Amygdala (tissue), 56 donors: Measurements from ENCODE around the gene NUP153.

Source experiments
- DNase-seq, 56 donors: peaks; one replicate each; lab custom pipeline; 2025; lab: John Stamatoyannopoulos, UW

NUP153 gene

GRCh38 chr6:17672064-17672718 is 34.5 kb downstream of the NUP153 start:
- DNase-seq, result no peak

- peak in 1 of 56 donors; percentile 4 for DNase-seq
These were observed 40.1 kb downstream of the NUP153 start for GRCh38 chr6:17666646-17667045.

- DNase-seq, result no peak
These were observed 41.6 kb downstream of the NUP153 start for GRCh38 chr6:17665132-17665531.

GRCh38 chr6:17663226-17663625 is 43.5 kb downstream of the NUP153 start:
- no peak for DNase-seq

- DNase-seq, result no peak
These were observed 44.1 kb downstream of the NUP153 start for GRCh38 chr6:17662585-17662984.

GRCh38 chr6:17656644-17657043 is 50.1 kb downstream of the NUP153 start:
- DNase-seq, result no peak

- no peak for DNase-seq
These were observed 50.6 kb downstream of the NUP153 start for GRCh38 chr6:17656092-17656491.

- no peak for DNase-seq
These were observed 53.4 kb downstream of the NUP153 start for GRCh38 chr6:17653198-17653882.

- no peak for DNase-seq
These were observed 55.9 kb downstream of the NUP153 start for GRCh38 chr6:17650656-17651309.

GRCh38 chr6:17648745-17649144 is 58.0 kb downstream of the NUP153 start:
- no peak for DNase-seq

- no peak for DNase-seq
These were observed 66.2 kb downstream of the NUP153 start for GRCh38 chr6:17640477-17640917.

- no peak for DNase-seq
These were observed 68.5 kb downstream of the NUP153 start for GRCh38 chr6:17638212-17638715.

GRCh38 chr6:17635568-17635967 is 71.2 kb downstream of the NUP153 start:
- DNase-seq, result no peak

GRCh38 chr6:17633465-17634188 is 73.1 kb downstream of the NUP153 start:
- DNase-seq, result no peak

GRCh38 chr6:17632934-17633333 is 73.8 kb downstream of the NUP153 start:
- no peak for DNase-seq

GRCh38 chr6:17630511-17631073 is 76.1 kb downstream of the NUP153 start:
- DNase-seq, result no peak

GRCh38 chr6:17629824-17630510 is 76.8 kb downstream of the NUP153 start:
- DNase-seq, result no peak

- DNase-seq, result no peak
These were observed 77.9 kb downstream of the NUP153 start for GRCh38 chr6:17628873-17629272.

GRCh38 chr6:17624396-17624795 is 82.3 kb downstream of the NUP153 start:
- no peak for DNase-seq

- DNase-seq, result no peak
These were observed 84.6 kb downstream of the NUP153 start for GRCh38 chr6:17622144-17622543.
